GM12878 (cell line): ENCODE measurements around the gene YWHAQ. TPM values are rescaled to one million over a fixed set of nuclear protein-coding genes. Genes with fewer than 3 reads are reported as not detected.
A peak's percentile ranks its signal among the peaks of the same experiment; 100 is the strongest.

Experiments
- CBFB ChIP-seq: IDR thresholded peaks from 2 replicates; pipeline ENCODE4 v1.6.1; 2016; ENCODE audit warnings: antibody characterized with exemption, low read depth
- ESRRA ChIP-seq: IDR thresholded peaks from 2 replicates; pipeline ENCODE4 v1.6.1; 2012; ENCODE audit warnings: mild to moderate bottlenecking, low read length, improper control_type of control experiment
- FOS ChIP-seq: IDR thresholded peaks from 3 replicates; pipeline ENCODE4 v1.6.1; 2011; ENCODE audit warnings: borderline replicate concordance; ENCODE audit not compliant: insufficient read length; ENCODE audit errors: extremely low read depth
- FOXM1 ChIP-seq: IDR thresholded peaks from 2 replicates; pipeline ENCODE4 v1.6.1; 2012; ENCODE audit warnings: low read depth, mild to moderate bottlenecking, inconsistent platforms, low read length, moderate library complexity
- HCFC1 ChIP-seq: fragments of 150-350 bp; IDR thresholded peaks from 2 replicates; pipeline ENCODE4 v1.6.1; 2014; ENCODE audit warnings: low read length
- IRF4 ChIP-seq: IDR thresholded peaks from 2 replicates; pipeline ENCODE4 v1.6.1; 2011; ENCODE audit warnings: low read depth, low read length
- MEF2A ChIP-seq: IDR thresholded peaks from 2 replicates; pipeline ENCODE4 v1.6.1; 2011; ENCODE audit warnings: low read depth, mild to moderate bottlenecking, low read length, moderate library complexity; ENCODE audit not compliant: insufficient read depth
- MTA2 ChIP-seq: fragments of 450-650 bp; IDR thresholded peaks from 2 replicates; pipeline ENCODE4 v1.6.1; 2016; ENCODE audit warnings: low read depth, mild to moderate bottlenecking, moderate library complexity
- NFIC ChIP-seq: IDR thresholded peaks from 2 replicates; pipeline ENCODE4 v1.6.1; 2012; ENCODE audit warnings: low read depth, mild to moderate bottlenecking, inconsistent platforms, low read length, moderate library complexity
- NFYA ChIP-seq: IDR thresholded peaks from 2 replicates; pipeline ENCODE4 v1.6.1; 2011; ENCODE audit warnings: low read depth, mild to moderate bottlenecking, low read length, improper control_type of control experiment, borderline replicate concordance
- PML ChIP-seq: IDR thresholded peaks from 2 replicates; pipeline ENCODE4 v1.6.1; 2012; ENCODE audit warnings: low read length, inconsistent platforms
- POLR2A ChIP-seq: IDR thresholded peaks from 2 replicates; pipeline ENCODE4 v1.6.1; 2011; ENCODE audit warnings: low read depth, mild to moderate bottlenecking, low read length
- RBBP5 ChIP-seq: fragments of 200-600 bp; sonication (generic); conservative IDR thresholded peaks from 2 replicates; pipeline ENCODE4 v1.6.1; 2016
- RUNX3 ChIP-seq: IDR thresholded peaks from 2 replicates; pipeline ENCODE4 v1.6.1; 2012; ENCODE audit warnings: low read length, inconsistent platforms
- SP1 ChIP-seq: IDR thresholded peaks from one replicate; pipeline ENCODE4 v1.6.1; 2011; ENCODE audit warnings: low read depth, low read length
- SUZ12 ChIP-seq: fragments of 200-600 bp; sonication (generic); IDR thresholded peaks from one replicate; pipeline ENCODE4 v1.6.1; 2018; ENCODE audit warnings: antibody characterized with exemption, mild to moderate bottlenecking; ENCODE audit not compliant: unreplicated experiment
- TBL1XR1 ChIP-seq: IDR thresholded peaks from 2 replicates; pipeline ENCODE4 v1.6.1; 2012; ENCODE audit warnings: low read depth, low read length, improper control_type of control experiment
- TCF12 ChIP-seq: IDR thresholded peaks from 2 replicates; pipeline ENCODE4 v1.6.1; 2011; ENCODE audit warnings: low read depth, mild to moderate bottlenecking, low read length
- ZNF207 ChIP-seq: fragments of 450-650 bp; IDR thresholded peaks from 2 replicates; pipeline ENCODE4 v1.6.1; 2014; ENCODE audit warnings: antibody characterized with exemption, mild to moderate bottlenecking, borderline replicate concordance
- polyA plus RNA-seq, 11 experiments: library from polyadenylated mRNA; depleted of rRNA in 4 of 11; unstranded in 6 of 11; stranded (reverse) in 5 of 11; fragments of >200 nt; fragmentation: Nextera tagmentation in 4 of 11; fragmentation: Illumina TruSeq in 1 of 11; extraction: Ambion mirVana in 4 of 11; extraction: Trizol in 1 of 11; gene quantifications; 1 replicate in 1 of 11; 2 replicates in 10 of 11; pipeline versions ENCODE4 v1.2.1 to v1.2.3, GENCODE V29; 2011 to 2016; ENCODE audit warnings: inconsistent platforms in 2 of 11, missing spikeins in 2 of 11, low read depth in 1 of 11
- total RNA-seq, 4 experiments: library from RNA; depleted of rRNA in 3 of 4; stranded (reverse); fragments of >200 nt in 3 of 4; fragmentation: Illumina TruSeq in 1 of 4; extraction: Trizol in 1 of 4; gene quantifications; 2 replicates each; pipeline versions ENCODE4 v1.2.1 to v1.2.3, GENCODE V29; 2013 to 2021
- TF ChIP-seq, protein P1 (sequence below): fragments of 450-650 bp; IDR thresholded peaks from 2 replicates; pipeline ENCODE4 v1.6.1; 2016; ENCODE audit warnings: mild to moderate bottlenecking

The YWHAQ gene
- total and polyA plus RNA-seq, 10 of the 15 experiments (the other 5 are each of a cell fraction or from before 2014, with no cell fraction given), result 63.0 to 515 (median 219) TPM

DNA sequence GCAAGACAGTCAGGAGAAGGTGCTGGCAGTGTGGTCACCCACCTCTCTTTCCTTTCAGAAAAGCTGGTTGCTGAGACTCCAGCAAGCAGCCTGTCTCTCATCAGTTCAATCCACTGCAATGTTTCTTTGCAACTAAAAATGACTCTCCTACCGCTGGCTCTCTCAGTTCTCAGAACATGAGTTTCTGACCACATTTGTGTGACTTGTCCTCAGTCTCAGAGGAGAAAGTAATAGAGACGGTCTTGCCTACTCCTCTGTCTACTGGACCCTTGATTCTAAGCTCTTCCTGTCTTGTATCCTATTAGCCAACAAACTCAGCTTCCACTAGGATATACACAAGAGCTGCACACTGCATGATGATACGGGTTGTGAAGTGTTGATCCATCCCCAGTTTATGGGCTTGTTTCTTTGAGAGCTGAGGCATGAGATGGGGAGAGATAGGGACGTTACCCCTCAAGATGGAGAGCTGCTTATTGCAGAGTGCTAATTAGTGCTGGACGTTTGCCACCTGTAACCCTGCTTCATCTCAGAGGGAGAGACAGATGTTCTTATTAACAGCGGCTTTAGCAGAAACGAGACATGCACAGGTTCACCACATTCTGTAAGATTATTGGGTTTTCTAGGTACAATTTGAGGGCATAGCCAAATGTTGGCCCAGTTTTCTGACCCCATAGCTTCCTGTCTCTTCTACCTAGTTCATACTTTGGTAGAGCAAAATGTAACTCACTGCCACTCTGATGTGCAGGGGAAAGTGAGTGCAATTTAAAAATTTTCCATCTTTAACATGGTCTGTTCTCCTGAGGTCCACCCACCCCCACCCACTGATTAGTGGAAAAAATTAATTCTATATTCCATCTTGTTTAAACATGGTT lies 32.4 kb upstream of the YWHAQ start (continued):
- TF ChIP-seq SUZ12, result no peak
- TF ChIP-seq MEF2A, result no peak
- no peak for TF ChIP-seq POLR2A
- peak; percentile 86 for TF ChIP-seq RUNX3
- TF ChIP-seq FOS, result no peak
- no peak for TF ChIP-seq HCFC1
- TF ChIP-seq, protein P1, sequence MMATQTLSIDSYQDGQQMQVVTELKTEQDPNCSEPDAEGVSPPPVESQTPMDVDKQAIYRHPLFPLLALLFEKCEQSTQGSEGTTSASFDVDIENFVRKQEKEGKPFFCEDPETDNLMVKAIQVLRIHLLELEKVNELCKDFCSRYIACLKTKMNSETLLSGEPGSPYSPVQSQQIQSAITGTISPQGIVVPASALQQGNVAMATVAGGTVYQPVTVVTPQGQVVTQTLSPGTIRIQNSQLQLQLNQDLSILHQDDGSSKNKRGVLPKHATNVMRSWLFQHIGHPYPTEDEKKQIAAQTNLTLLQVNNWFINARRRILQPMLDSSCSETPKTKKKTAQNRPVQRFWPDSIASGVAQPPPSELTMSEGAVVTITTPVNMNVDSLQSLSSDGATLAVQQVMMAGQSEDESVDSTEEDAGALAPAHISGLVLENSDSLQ, result peak; percentile 42; the same call in 1 of the 2 replicates
- no peak for TF ChIP-seq SP1
- 0 out of 2 replicates have a peak, but pooled peaks have one; percentile 47 for TF ChIP-seq CBFB
- TF ChIP-seq NFYA, result no peak
- TF ChIP-seq ESRRA, result no peak
- TF ChIP-seq NFIC, result 0 out of 2 replicates have a peak, but pooled peaks have one; percentile 15
- TF ChIP-seq ZNF207, result no peak
- 0 out of 2 replicates have a peak, but pooled peaks have one; percentile 46 for TF ChIP-seq IRF4
- no peak for TF ChIP-seq FOXM1
- no peak for TF ChIP-seq RBBP5
- no peak for TF ChIP-seq TBL1XR1
- TF ChIP-seq MTA2, result peak; percentile 57; the same call in 1 of the 2 replicates
- no peak for TF ChIP-seq PML
- TF ChIP-seq TCF12, result 0 out of 2 replicates have a peak, but pooled peaks have one; percentile 10
